HCT116 (cell line): Measurements from ENCODE around the gene CDK4. TPM values are rescaled to one million over a fixed set of nuclear protein-coding genes. Genes with fewer than 3 reads are reported as not detected.

Experiments
- ATAC-seq: fragments of 200-7000 bp; cut with Tn5 transposase; 2 replicates; pipeline ENCODE4 v1.9.1; 2020; ENCODE audit warnings: mild to moderate bottlenecking, moderate library complexity
- BruUV-seq: library from RNA; stranded (reverse); fragments of 400-500 nt; replicated peaks from 2 replicates; lab custom pipeline; 2021; lab: Mats Ljungman, UMichigan
- CTCF ChIA-PET: fragments of 300-600 bp; sonication (Branson Sonifier 250); formaldehyde crosslinking; loops from one replicate; lab custom pipeline; 2021; ENCODE audit warnings: antibody characterized with exemption; lab: Charles Lee
- POLR2A ChIA-PET: fragments of 300-600, 350-600 bp; sonication (Branson Sonifier 250); formaldehyde crosslinking; loops from one replicate; lab custom pipeline; 2021; ENCODE audit warnings: antibody characterized with exemption; lab: Charles Lee
- RAD21 ChIA-PET, 2 experiments: fragments of 300-600 bp; sonication (Branson Sonifier 250); formaldehyde crosslinking; loops; one replicate each; lab custom pipeline; 2023; ENCODE audit warnings: low total read pairs in 2 of 2; ENCODE audit not compliant: uncharacterized antibody in 2 of 2, unreplicated experiment in 2 of 2, low non-redundant PET in 1 of 2; lab: Charles Lee
- DNase-seq: peaks from one replicate; pipeline ENCODE4 v3.0.0-alpha.2; 2010; ENCODE audit warnings: low read depth, low spot score
- H2AFZ ChIP-seq: fragments of 200-600 bp; shearing (Covaris generic), sonication (generic); 2 replicates; pipeline ENCODE4 v1.6.1; 2017; ENCODE audit warnings: low read depth, mixed run types, mixed read lengths, antibody characterized with exemption, low read length; ENCODE audit not compliant: poor library complexity, severe bottlenecking
- H3K27ac ChIP-seq: 2 replicates; pipeline ENCODE4 v1.5.1; 2012; ENCODE audit warnings: low read depth, low read length
- H3K27me3 ChIP-seq: fragments of 200-600 bp; sonication (generic); 2 replicates; pipeline ENCODE4 v1.6.1; 2016; ENCODE audit warnings: mixed run types, low read length, mixed read lengths; ENCODE audit not compliant: insufficient read depth
- H3K36me3 ChIP-seq, 2 experiments: fragments of 200-500 bp in 1 of 2; fragments of 200-600 bp in 1 of 2; sonication (Bioruptor generic) in 1 of 2; sonication (generic) in 1 of 2; 2 replicates each; pipeline versions ENCODE4 v1.5.1 to v1.6.1; 2014 to 2016; ENCODE audit warnings: low read length in 2 of 2, inconsistent platforms in 1 of 2, mixed read lengths in 1 of 2, mixed run types in 1 of 2; ENCODE audit not compliant: insufficient read depth in 2 of 2, control insufficient read depth in 1 of 2
- H3K4me1 ChIP-seq, 2 experiments: fragments of 200-600 bp in 1 of 2; sonication (generic) in 1 of 2; 2 replicates each; pipeline versions ENCODE4 v1.5.1 to v1.6.1; 2012 to 2017; ENCODE audit warnings: low read length in 2 of 2, inconsistent platforms in 1 of 2, mild to moderate bottlenecking in 1 of 2, mixed read lengths in 1 of 2, mixed run types in 1 of 2, moderate library complexity in 1 of 2; ENCODE audit not compliant: insufficient read depth in 2 of 2, control insufficient read depth in 1 of 2
- H3K4me2 ChIP-seq: fragments of 200-600 bp; sonication (generic); 2 replicates; pipeline ENCODE4 v1.6.1; 2017; ENCODE audit warnings: mixed run types, low read length, mixed read lengths
- H3K4me3 ChIP-seq, 2 experiments: fragments of 200-600 bp in 1 of 2; sonication (generic) in 1 of 2; replicated peaks in 1 of 2; 2 replicates each; pipeline ENCODE4 v1.5.1; 2011 to 2016; ENCODE audit warnings: low read length in 2 of 2, control low read depth in 1 of 2, low read depth in 1 of 2, mild to moderate bottlenecking in 1 of 2, mixed read lengths in 1 of 2, mixed run types in 1 of 2
- H3K79me2 ChIP-seq: fragments of 200-600 bp; sonication (generic); 2 replicates; pipeline ENCODE4 v1.6.1; 2017; ENCODE audit warnings: mild to moderate bottlenecking, mixed run types, low read length, moderate library complexity, mixed read lengths; ENCODE audit not compliant: insufficient read depth
- H3K9ac ChIP-seq: fragments of 200-600 bp; sonication (generic); 2 replicates; pipeline ENCODE4 v1.6.1; 2016; ENCODE audit warnings: low read length, mixed read lengths
- H3K9me2 ChIP-seq: fragments of 200-600 bp; sonication (generic), shearing (Covaris generic); 2 replicates; pipeline ENCODE4 v1.6.1; 2017; ENCODE audit warnings: mixed run types, mild to moderate bottlenecking, moderate library complexity; ENCODE audit not compliant: insufficient read depth
- H3K9me3 ChIP-seq, 2 experiments: fragments of 200-500 bp in 1 of 2; fragments of 200-600 bp in 1 of 2; sonication (Bioruptor generic) in 1 of 2; sonication (generic) in 1 of 2; 2 replicates each; pipeline ENCODE4 v1.6.1; 2014 to 2017; ENCODE audit warnings: low read length in 2 of 2, mixed read lengths in 2 of 2, inconsistent platforms in 1 of 2, low read depth in 1 of 2, mild to moderate bottlenecking in 1 of 2, mixed run types in 1 of 2, moderate library complexity in 1 of 2; ENCODE audit not compliant: control insufficient read depth in 1 of 2, insufficient read depth in 1 of 2
- H4K20me1 ChIP-seq: fragments of 200-600 bp; sonication (generic), shearing (Covaris generic); 2 replicates; pipeline ENCODE4 v1.6.1; 2017; ENCODE audit warnings: mixed run types, mild to moderate bottlenecking, moderate library complexity; ENCODE audit not compliant: insufficient read depth
- CBX3 ChIP-seq: IDR thresholded peaks from 2 replicates; pipeline ENCODE4 v1.6.1; 2012; ENCODE audit warnings: low read depth
- CEBPB ChIP-seq: IDR thresholded peaks from 2 replicates; pipeline ENCODE4 v1.6.1; 2012; ENCODE audit warnings: low read depth
- ELF1 ChIP-seq: IDR thresholded peaks from 2 replicates; pipeline ENCODE4 v1.6.1; 2012; ENCODE audit warnings: low read depth, borderline replicate concordance
- EZH2 ChIP-seq: fragments of 200-600 bp; sonication (generic); IDR thresholded peaks from 2 replicates; pipeline ENCODE4 v1.6.1; 2017; ENCODE audit warnings: antibody characterized with exemption, mixed run types
- POLR2A ChIP-seq: IDR thresholded peaks from 2 replicates; pipeline ENCODE4 v1.7.0; 2011; ENCODE audit warnings: borderline replicate concordance; ENCODE audit not compliant: insufficient read depth, insufficient read length; ENCODE audit errors: extremely low read depth
- RAD21 ChIP-seq: IDR thresholded peaks from 2 replicates; pipeline ENCODE4 v1.6.1; 2012; ENCODE audit warnings: low read depth, mild to moderate bottlenecking
- REST ChIP-seq: IDR thresholded peaks from 2 replicates; pipeline ENCODE4 v1.6.1; 2012; ENCODE audit warnings: low read depth
- SIN3A ChIP-seq: IDR thresholded peaks from 2 replicates; pipeline ENCODE4 v1.6.1; 2012; ENCODE audit warnings: low read depth
- ZFX ChIP-seq: fragments of 450-650 bp; IDR thresholded peaks from 2 replicates; pipeline ENCODE4 v1.6.1; 2017
- intact Hi-C: fragments of 100-400 bp; cut with micrococcal nuclease; formaldehyde crosslinking; loops from 2 replicates; pipeline ENCODE4 v1.10.0; 2022
- total RNA-seq: library from RNA; stranded (reverse); gene quantifications from one replicate; pipeline ENCODE4 v1.2.1, GENCODE V29; 2021; ENCODE audit not compliant: unreplicated experiment

The CDK4 gene
- total RNA-seq, 1 experiment from 2014 or later = 206 TPM

GRCh38 chr12:57727758-57728395 lies 24.2 kb downstream of the CDK4 start:
- intact Hi-C loops = loop anchor here (2.0 kb wide), 1 partner anchor 15 kb away; no protein-coding TSS in a partner anchor
- no peaks in the 10 kb centered on the region for H4K20me1 ChIP-seq
- CTCF ChIA-PET = no interaction called here

More at GRCh38 chr12:57727758-57728395, 24.2 kb downstream of the CDK4 start:
- Histone ChIP-seq H3K4me2 (no peak overlapping the region), H3K79me2 (no peaks in the 10 kb centered on the region), H3K9me2 (no peaks in the 10 kb centered on the region), H2AFZ (no peak overlapping the region), H3K9ac (no peak overlapping the region), H3K4me3 (no peak overlapping the region), H3K27ac (no peak overlapping the region; the same call in 1 of the 2 replicates), H3K9me3 (no peaks in the 10 kb centered on the region), H3K4me1 (peaks cover 7 to 18% of the 10 kb centered on the region in 2 experiments; a peak in 3 of 4 replicates), H3K27me3 (no peaks in the 10 kb centered on the region), H3K36me3 (peaks cover 4 to 13% of the 10 kb centered on the region in 2 experiments; a peak in 3 of 4 replicates)
- ATAC-seq (no peak), DNase-seq (no peak)
- RAD21 ChIA-PET = no interaction called here
- TF ChIP-seq POLR2A (no peak), EZH2 (no peak), ZFX (no peak), CEBPB (no peak), RAD21 (no peak), SIN3A (no peak), REST (peak; percentile 35; the same call in 1 of the 2 replicates), CBX3 (no peak), ELF1 (no peak)
- BruUV-seq = no TSS peak
- POLR2A ChIA-PET = no interaction called here
